H7 (cell line): ENCODE results near the gene FAM217B. TPM values are rescaled to one million over a fixed set of nuclear protein-coding genes. Genes with fewer than 3 reads are reported as not detected.

Experiments
- DNase-seq: peaks from one replicate; pipeline ENCODE4 v3.0.0; 2012
- H3K27me3 ChIP-seq: 2 replicates; pipeline ENCODE4 v1.6.0; 2011; ENCODE audit warnings: mild to moderate bottlenecking, low read length; ENCODE audit not compliant: control insufficient read depth, insufficient read depth
- H3K36me3 ChIP-seq: replicated peaks from 2 replicates; pipeline ENCODE4 v1.5.1; 2011; ENCODE audit warnings: low read length; ENCODE audit not compliant: control insufficient read depth, insufficient read depth
- H3K4me3 ChIP-seq: 2 replicates; pipeline ENCODE4 v1.5.1; 2011; ENCODE audit warnings: low read depth, mild to moderate bottlenecking, control low read depth, low read length, moderate library complexity; ENCODE audit not compliant: insufficient read depth
- total RNA-seq: library from RNA; depleted of rRNA; stranded (reverse); fragments of >200 nt; shearing (Covaris generic); gene quantifications from 2 replicates; pipeline ENCODE4 v1.2.3, GENCODE V29; 2014

FAM217B gene
- total RNA-seq, 1 experiment from 2014 or later, result 5.3 TPM

DNA sequence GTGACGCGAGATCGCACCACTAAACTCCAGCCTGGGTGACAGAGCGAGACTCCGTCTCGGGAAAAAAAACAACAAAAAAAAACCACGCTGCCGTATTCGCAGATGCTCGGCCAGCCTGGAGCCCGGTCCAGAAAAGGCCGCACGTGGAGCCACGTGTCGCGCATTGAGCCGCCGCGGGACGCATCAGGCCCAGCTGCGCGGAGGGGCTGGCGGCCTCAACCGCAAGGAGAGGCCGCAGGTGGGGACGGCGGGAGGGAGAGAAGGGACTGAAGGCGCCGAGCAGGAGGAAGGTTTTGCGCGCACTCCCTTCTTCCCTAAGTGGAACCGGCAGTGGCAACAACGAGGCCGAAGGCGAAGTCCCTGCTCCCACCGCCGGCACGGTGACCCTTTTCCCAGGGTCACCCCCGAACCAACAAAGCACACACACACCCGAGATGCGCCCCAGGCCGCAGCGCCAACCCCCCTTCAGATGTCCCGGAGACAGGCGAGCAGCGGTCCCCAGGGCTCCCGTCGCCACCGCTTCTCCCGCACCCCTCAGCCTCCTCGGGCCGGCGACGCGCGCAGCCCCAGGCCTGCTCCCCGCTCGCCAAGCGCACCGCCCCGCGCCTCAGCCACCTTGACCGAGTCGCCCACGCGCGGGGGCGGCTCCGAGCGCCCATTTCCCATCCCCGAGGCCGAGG, 7.4 kb upstream of the FAM217B start:
- Histone ChIP-seq H3K4me3 (no peak overlapping the region), H3K27me3 (peaks cover 20% of the 10 kb centered on the region), H3K36me3 (no peaks in the 10 kb centered on the region)
- peak; percentile 26 for DNase-seq

DNA sequence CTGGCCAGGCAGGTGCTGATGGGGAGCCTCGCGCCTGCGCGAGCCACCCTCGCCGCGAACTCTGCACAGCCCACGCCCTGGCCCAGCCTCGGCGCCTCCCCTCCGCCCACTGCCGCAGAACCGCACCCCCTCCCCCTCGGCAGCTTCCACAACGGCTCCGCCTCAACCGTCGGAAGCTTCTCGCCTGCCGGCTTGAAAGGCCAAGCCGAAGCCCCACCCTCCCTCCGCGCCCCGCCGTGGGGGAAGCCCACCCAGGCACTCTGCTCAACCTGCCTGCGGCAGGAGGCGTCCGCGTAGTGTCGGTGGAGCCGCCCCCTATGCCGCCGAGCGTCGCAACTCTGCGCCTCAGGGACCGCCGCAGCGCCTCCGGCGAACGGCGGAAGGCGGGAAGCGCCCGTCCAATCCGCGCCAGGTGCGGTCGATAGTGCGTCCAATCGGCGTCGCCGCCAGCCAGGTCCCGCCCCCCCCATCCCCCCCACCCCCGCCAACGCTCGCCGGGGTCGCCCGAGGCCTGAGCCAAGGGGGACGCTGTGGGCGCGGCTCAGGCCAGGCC, 6.8 kb upstream of the FAM217B start, which contains the start of gene SYCP2:
SYCP2 (minus strand) TSS at position 342 of the 553 bp plus-strand sequence. CDS start 11,224 bp downstream, outside the sequence.
- peak within 1 kb of the TSS; percentile 47 for H3K4me3 ChIP-seq
- peak; percentile 80 for DNase-seq
- peaks cover 23% of the 10 kb centered on the region for H3K27me3 ChIP-seq
- H3K36me3 ChIP-seq, result no peaks in the 10 kb centered on the region

DNA sequence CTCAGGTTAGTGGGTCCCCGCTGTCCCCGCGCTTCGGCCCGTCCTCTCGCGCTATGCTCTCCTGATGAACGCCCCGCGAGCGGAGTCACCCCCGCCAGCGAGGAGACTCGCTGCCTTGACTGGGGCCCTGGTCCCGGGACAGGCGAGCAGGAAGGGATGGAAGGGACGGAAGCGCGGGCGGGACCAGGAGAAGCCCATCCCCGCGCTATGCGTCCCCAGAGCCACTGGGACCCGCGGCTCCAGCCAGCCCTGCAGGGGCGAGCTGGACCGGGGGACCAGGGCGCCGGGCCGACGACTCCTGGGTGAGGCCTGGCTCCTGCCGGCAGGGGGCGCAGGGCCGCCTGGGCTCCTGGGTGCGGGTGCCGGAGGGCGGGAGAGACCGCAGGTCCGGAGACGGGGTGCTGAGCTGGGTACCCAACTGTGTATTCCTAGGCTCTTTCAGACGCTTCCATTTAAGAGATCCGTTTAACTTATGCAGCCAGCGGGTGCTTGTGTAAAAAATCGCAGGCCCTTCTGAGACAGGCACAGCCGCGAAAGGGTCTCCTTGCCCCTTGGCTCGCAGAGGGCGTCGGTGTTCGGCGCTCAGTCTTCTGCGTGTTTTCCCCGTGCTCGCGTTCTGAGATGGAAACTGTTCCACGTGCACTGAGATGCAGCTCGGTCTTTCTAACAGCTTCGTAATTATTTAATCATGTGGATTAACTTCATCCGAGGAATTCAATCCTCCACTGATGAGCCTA, 6.2 kb upstream of the FAM217B start:
- peaks cover 28% of the 10 kb centered on the region for H3K27me3 ChIP-seq
- peak; percentile 93 for DNase-seq
- peak overlapping the region; percentile 47 for H3K4me3 ChIP-seq
- H3K36me3 ChIP-seq, result no peaks in the 10 kb centered on the region

GRCh38 chr20:59935457-59936185, 4.6 kb upstream of the FAM217B start:
- no peak overlapping the region for H3K4me3 ChIP-seq
- DNase-seq, result no peak
- no peaks in the 10 kb centered on the region for H3K36me3 ChIP-seq
- peaks cover 36% of the 10 kb centered on the region for H3K27me3 ChIP-seq

DNA sequence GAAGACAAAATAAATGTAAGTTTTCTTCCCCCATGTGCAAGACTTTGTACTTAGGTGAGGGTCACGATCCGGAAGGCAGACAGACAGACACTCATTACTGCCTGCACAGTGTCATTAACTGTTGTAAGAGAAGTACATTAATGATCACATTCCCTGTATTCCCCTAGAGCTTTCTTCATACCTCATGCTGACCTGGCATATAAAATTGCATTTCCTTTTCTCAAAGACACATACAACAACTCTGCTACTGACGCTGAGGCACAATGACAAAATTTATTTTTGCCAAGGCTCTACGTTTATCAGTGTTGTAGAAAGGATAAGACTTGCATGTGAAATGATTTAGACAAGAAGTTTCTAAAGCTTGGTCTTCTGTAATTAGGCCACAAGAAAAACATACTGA, 3.8 kb upstream of the FAM217B start:
- Histone ChIP-seq H3K4me3 (no peak overlapping the region), H3K27me3 (peaks cover 36% of the 10 kb centered on the region), H3K36me3 (no peaks in the 10 kb centered on the region)
- no peak for DNase-seq

DNA sequence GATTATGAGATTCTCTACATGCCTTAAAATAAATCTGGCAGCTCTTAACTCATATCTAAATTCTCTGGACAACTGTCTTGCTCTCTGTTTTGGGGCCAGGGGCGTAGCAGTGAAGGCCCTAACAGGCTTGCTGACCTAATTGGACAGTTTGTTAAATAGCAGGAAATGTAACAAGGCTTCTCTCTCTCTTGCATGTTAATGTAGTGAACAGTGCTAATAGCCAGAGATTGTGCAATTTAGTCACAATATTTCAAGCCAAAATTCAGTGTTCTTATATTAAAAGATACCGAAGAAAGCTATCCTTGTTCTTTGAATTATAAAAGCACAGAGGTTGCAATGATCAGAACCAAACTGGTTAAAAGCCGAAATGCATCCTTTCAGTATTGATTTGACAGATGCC, 3.0 kb upstream of the FAM217B start:
- H3K36me3 ChIP-seq, result no peaks in the 10 kb centered on the region
- H3K4me3 ChIP-seq, result no peak overlapping the region
- no peak for DNase-seq
- H3K27me3 ChIP-seq, result peaks cover 36% of the 10 kb centered on the region

GRCh38 chr20:59938221-59938620, 2.0 kb upstream of the FAM217B start:
- no peak for DNase-seq
- H3K4me3 ChIP-seq, result no peak overlapping the region
- H3K36me3 ChIP-seq, result no peaks in the 10 kb centered on the region
- H3K27me3 ChIP-seq, result peaks cover 33% of the 10 kb centered on the region

GRCh38 chr20:59938696-59939051, 1.5 kb upstream of the FAM217B start:
- H3K27me3 ChIP-seq, result peaks cover 30% of the 10 kb centered on the region

DNA sequence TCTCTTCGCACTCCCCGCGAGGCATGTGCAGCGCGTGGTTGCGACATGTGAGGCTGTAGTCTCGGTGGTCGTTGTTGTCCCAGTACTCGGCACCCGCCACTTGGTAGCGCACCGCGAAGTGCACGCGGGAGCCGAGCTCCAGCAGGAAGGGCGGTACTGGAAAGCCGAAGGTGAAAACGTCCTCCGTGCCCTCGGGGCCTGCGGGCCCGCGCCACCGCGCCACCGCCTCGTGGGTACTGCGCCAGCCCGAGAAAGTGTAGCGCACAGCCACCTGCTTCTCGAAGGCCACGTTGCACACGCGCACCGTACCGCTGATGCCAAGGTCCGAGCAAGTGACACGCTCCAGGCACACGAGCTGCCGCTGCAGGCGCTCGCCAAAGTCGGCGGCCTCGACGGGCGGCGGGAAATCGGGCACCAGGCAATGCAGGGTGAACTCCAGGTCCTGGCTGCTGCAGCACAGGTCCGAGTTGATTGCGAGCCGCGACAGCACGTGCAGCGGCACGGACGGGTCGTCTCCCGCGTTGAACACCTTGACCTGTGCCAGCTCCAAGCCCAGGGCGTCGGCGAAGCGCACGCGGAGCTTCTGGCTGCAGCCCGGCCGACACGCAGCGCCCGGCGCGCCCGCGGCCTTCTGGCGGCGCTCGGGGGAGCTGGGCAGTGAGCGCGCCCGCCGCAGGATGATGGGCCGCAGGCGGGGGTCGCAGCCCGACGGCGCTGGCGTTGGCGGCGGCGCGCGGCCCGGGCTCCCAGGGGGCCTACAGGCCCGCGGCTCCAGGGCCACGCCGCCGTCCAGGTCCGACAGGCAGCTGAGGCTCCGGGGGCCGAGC, 924 bp upstream of the FAM217B start:
- DNase-seq, result peak; percentile 74
- Histone ChIP-seq H3K4me3 (peak overlapping the region; percentile 54), H3K27me3 (peaks cover 24% of the 10 kb centered on the region), H3K36me3 (no peaks in the 10 kb centered on the region; the same call in 1 of the 2 replicates)

More at GRCh38 chr20:59938696-59939051, 1.5 kb upstream of the FAM217B start:
- Histone ChIP-seq H3K36me3 (no peaks in the 10 kb centered on the region; the same call in 1 of the 2 replicates), H3K4me3 (no peak overlapping the region)
- no peak for DNase-seq

- Histone ChIP-seq H3K4me3 (peak overlapping the region; percentile 54), H3K36me3 (no peaks in the 10 kb centered on the region; the same call in 1 of the 2 replicates), H3K27me3 (peaks cover 19% of the 10 kb centered on the region)
- DNase-seq, result no peak
These were observed 385 bp upstream of the FAM217B start for GRCh38 chr20:59939879-59940128.

GRCh38 chr20:59940956-59941294, 736 bp downstream of the FAM217B start:
- DNase-seq, result no peak
- Histone ChIP-seq H3K36me3 (no peaks in the 10 kb centered on the region; the same call in 1 of the 2 replicates), H3K27me3 (peaks cover 18% of the 10 kb centered on the region), H3K4me3 (peak overlapping the region; percentile 54)

- Histone ChIP-seq H3K36me3 (no peaks in the 10 kb centered on the region; the same call in 1 of the 2 replicates), H3K4me3 (no peak overlapping the region), H3K27me3 (peaks cover 16% of the 10 kb centered on the region)
- no peak for DNase-seq
These were observed 2.1 kb downstream of the FAM217B start for GRCh38 chr20:59942245-59942644.

GRCh38 chr20:59944726-59945125, 4.5 kb downstream of the FAM217B start:
- Histone ChIP-seq H3K36me3 (no peaks in the 10 kb centered on the region; the same call in 1 of the 2 replicates), H3K4me3 (no peak overlapping the region), H3K27me3 (peaks cover 2% of the 10 kb centered on the region; the same call in 1 of the 2 replicates)
- DNase-seq, result no peak

GRCh38 chr20:59945175-59945574, 5.0 kb downstream of the FAM217B start:
- Histone ChIP-seq H3K36me3 (no peaks in the 10 kb centered on the region; the same call in 1 of the 2 replicates), H3K4me3 (no peak overlapping the region), H3K27me3 (no peaks in the 10 kb centered on the region)
- no peak for DNase-seq
